NB4 (cell line): Measurements from ENCODE around the gene ABHD17A.

Experiments used
- DNase-seq: peaks from one replicate; pipeline ENCODE4 v3.0.0; 2010; ENCODE audit warnings: low read depth
- H3K4me3 ChIP-seq: one replicate; pipeline ENCODE4 v1.5.1; 2011; ENCODE audit warnings: mild to moderate bottlenecking, low read depth, low read length, moderate library complexity
- CTCF ChIP-seq: IDR thresholded peaks from one replicate; pipeline ENCODE4 v1.5.1; 2012; ENCODE audit warnings: low read depth, low read length
- MAX ChIP-seq: IDR thresholded peaks from 2 replicates; pipeline ENCODE4 v1.6.1; 2011; ENCODE audit warnings: low read depth, low read length
- MYC ChIP-seq: IDR thresholded peaks from 2 replicates; pipeline ENCODE4 v1.6.1; 2011; ENCODE audit warnings: low read depth, low read length
- POLR2A ChIP-seq: IDR thresholded peaks from 2 replicates; pipeline ENCODE4 v1.6.1; 2011; ENCODE audit warnings: mild to moderate bottlenecking; ENCODE audit not compliant: insufficient read length; ENCODE audit errors: extremely low read depth

Gene ABHD17A

GRCh38 chr19:1885398-1886119 lies at the start of gene ABHD17A:
Gene ABHD17A (minus strand): TSS chr19:1885496. CDS start chr19:1881566, 3,930 bp downstream.
- peak within 1 kb of the TSS; percentile 71 for H3K4me3 ChIP-seq
- peak; percentile 16; the same call in 1 of the 2 replicates for TF ChIP-seq MAX
- TF ChIP-seq MYC, result peak; percentile 31; the same call in 1 of the 2 replicates
- DNase-seq, result peak; percentile 92

GRCh38 chr19:1933942-1934341 lies 48.6 kb upstream of the ABHD17A start:
- no peak for DNase-seq
- TF ChIP-seq CTCF (no peak), POLR2A (no peak), MAX (no peak)
- H3K4me3 ChIP-seq, result no peak overlapping the region

- no peak for DNase-seq
- TF ChIP-seq MAX (no peak), MYC (no peak), CTCF (no peak), POLR2A (no peak)
- no peak overlapping the region for H3K4me3 ChIP-seq
Observed at GRCh38 chr19:1933244-1933643, 47.9 kb upstream of the ABHD17A start.

GRCh38 chr19:1932395-1932794 lies 47.1 kb upstream of the ABHD17A start:
- H3K4me3 ChIP-seq, result no peak overlapping the region
- no peak for TF ChIP-seq POLR2A
- DNase-seq, result no peak

GRCh38 chr19:1931445-1931844 lies 46.1 kb upstream of the ABHD17A start:
- no peak for DNase-seq
- no peak for TF ChIP-seq MYC
- TF ChIP-seq CTCF, result no peak
- no peak for TF ChIP-seq MAX
- no peak for TF ChIP-seq POLR2A
- no peak overlapping the region for H3K4me3 ChIP-seq

- DNase-seq, result peak; percentile 75
- H3K4me3 ChIP-seq, result no peak overlapping the region
- TF ChIP-seq CTCF (peak; percentile 54), MYC (no peak)
Observed at GRCh38 chr19:1929021-1929742, 43.9 kb upstream of the ABHD17A start.

- no peak for DNase-seq
- no peak overlapping the region for H3K4me3 ChIP-seq
- TF ChIP-seq POLR2A, result no peak
- no peak for TF ChIP-seq MYC
- no peak for TF ChIP-seq MAX
- no peak for TF ChIP-seq CTCF
Observed at GRCh38 chr19:1925544-1925943, 40.2 kb upstream of the ABHD17A start.
